H9 (cell line): ENCODE data around the gene KIAA2012. TPM values are rescaled to one million over a fixed set of nuclear protein-coding genes. Genes with fewer than 3 reads are reported as not detected.

Experiments used
- DNase-seq: peaks from one replicate; pipeline ENCODE4 v3.0.0-alpha.2; 2017
- H2AFZ ChIP-seq: one replicate; pipeline ENCODE4 v1.6.1; 2013; ENCODE audit warnings: mild to moderate bottlenecking, low read length, control low read depth, moderate library complexity
- H2AK5ac ChIP-seq: 2 replicates; pipeline ENCODE4 v1.6.1; 2013; ENCODE audit warnings: low read length, control low read depth, mixed read lengths; ENCODE audit not compliant: insufficient read length
- H2BK120ac ChIP-seq: one replicate; pipeline ENCODE4 v1.6.1; 2013; ENCODE audit warnings: low read depth, mild to moderate bottlenecking, low read length, control low read depth, inconsistent platforms; ENCODE audit not compliant: poor library complexity, severe bottlenecking
- H2BK12ac ChIP-seq: 2 replicates; pipeline ENCODE4 v1.6.1; 2013; ENCODE audit warnings: low read length, control low read depth, mixed read lengths, low read depth; ENCODE audit not compliant: insufficient read length
- H2BK15ac ChIP-seq: 2 replicates; pipeline ENCODE4 v1.6.1; 2013; ENCODE audit warnings: low read depth, low read length, control low read depth
- H2BK20ac ChIP-seq: one replicate; pipeline ENCODE4 v1.6.1; 2013; ENCODE audit warnings: low read depth, mild to moderate bottlenecking, low read length, control low read depth, inconsistent platforms; ENCODE audit not compliant: poor library complexity, severe bottlenecking
- H2BK5ac ChIP-seq: 2 replicates; pipeline ENCODE4 v1.6.1; 2013; ENCODE audit warnings: low read length, control low read depth, mixed read lengths; ENCODE audit not compliant: insufficient read length
- H3K14ac ChIP-seq: 2 replicates; pipeline ENCODE4 v1.6.1; 2013; ENCODE audit warnings: low read length, control low read depth; ENCODE audit not compliant: insufficient read depth
- H3K18ac ChIP-seq: 2 replicates; pipeline ENCODE4 v1.6.1; 2013; ENCODE audit warnings: low read depth, mild to moderate bottlenecking, mixed read lengths, low read length, control low read depth; ENCODE audit not compliant: insufficient read length
- H3K23ac ChIP-seq: 2 replicates; pipeline ENCODE4 v1.6.1; 2013; ENCODE audit warnings: low read length, control low read depth, mixed read lengths, low read depth; ENCODE audit not compliant: insufficient read length
- H3K23me2 ChIP-seq: 2 replicates; pipeline ENCODE4 v1.6.1; 2013; ENCODE audit warnings: low read depth, mild to moderate bottlenecking, mixed read lengths, low read length, control low read depth; ENCODE audit not compliant: insufficient read length, poor library complexity, severe bottlenecking
- H3K27ac ChIP-seq: 2 replicates; pipeline ENCODE4 v1.5.1; 2013; ENCODE audit warnings: low read length, control low read depth, mixed read lengths, low read depth; ENCODE audit not compliant: insufficient read length
- H3K27me3 ChIP-seq: 2 replicates; pipeline ENCODE4 v1.6.1; 2013; ENCODE audit warnings: low read length, control low read depth, inconsistent platforms; ENCODE audit not compliant: insufficient read depth
- H3K4ac ChIP-seq: 2 replicates; pipeline ENCODE4 v1.6.1; 2013; ENCODE audit warnings: low read depth, mild to moderate bottlenecking, control low read depth, inconsistent platforms, low read length, moderate library complexity
- H3K4me1 ChIP-seq: 2 replicates; pipeline ENCODE4 v1.6.1; 2013; ENCODE audit warnings: low read length, control low read depth, inconsistent platforms; ENCODE audit not compliant: insufficient read depth
- H3K4me2 ChIP-seq: 2 replicates; pipeline ENCODE4 v1.6.1; 2013; ENCODE audit warnings: low read length, control low read depth, mixed read lengths; ENCODE audit not compliant: insufficient read length, insufficient read depth
- H3K56ac ChIP-seq: 2 replicates; pipeline ENCODE4 v1.6.1; 2013; ENCODE audit warnings: low read depth, mild to moderate bottlenecking, mixed read lengths, low read length, control low read depth; ENCODE audit not compliant: insufficient read length
- H3K79me1 ChIP-seq: 2 replicates; pipeline ENCODE4 v1.6.1; 2013; ENCODE audit warnings: low read depth, mild to moderate bottlenecking, moderate library complexity, low read length, control low read depth, inconsistent platforms; ENCODE audit not compliant: insufficient read depth, poor library complexity, severe bottlenecking
- H3K79me2 ChIP-seq: 2 replicates; pipeline ENCODE4 v1.6.1; 2013; ENCODE audit warnings: low read length, control low read depth, inconsistent platforms; ENCODE audit not compliant: insufficient read depth
- H3K9ac ChIP-seq: 2 replicates; pipeline ENCODE4 v1.6.1; 2013; ENCODE audit warnings: low read length, control low read depth, mixed read lengths; ENCODE audit not compliant: insufficient read length; ENCODE audit errors: extremely low read depth
- H3K9me3 ChIP-seq: one replicate; pipeline ENCODE4 v1.6.1; 2013; ENCODE audit warnings: low read depth, low read length, inconsistent platforms; ENCODE audit not compliant: control insufficient read depth
- H3T11ph ChIP-seq: one replicate; pipeline ENCODE4 v1.6.1; 2013; ENCODE audit warnings: mild to moderate bottlenecking, low read length, control low read depth, inconsistent platforms
- H4K20me1 ChIP-seq: one replicate; pipeline ENCODE4 v1.6.1; 2013; ENCODE audit not compliant: control insufficient read depth, insufficient read length, insufficient read depth
- H4K5ac ChIP-seq: 2 replicates; pipeline ENCODE4 v1.6.1; 2013; ENCODE audit warnings: low read depth, mild to moderate bottlenecking, mixed read lengths, low read length, control low read depth; ENCODE audit not compliant: insufficient read length
- H4K8ac ChIP-seq: replicated peaks from 2 replicates; pipeline ENCODE4 v1.6.1; 2013; ENCODE audit warnings: low read length, control low read depth, mixed read lengths, low read depth; ENCODE audit not compliant: insufficient read length
- H4K91ac ChIP-seq: 2 replicates; pipeline ENCODE4 v1.6.1; 2013; ENCODE audit warnings: low read depth, mild to moderate bottlenecking, moderate library complexity, mixed read lengths, low read length, control low read depth; ENCODE audit not compliant: insufficient read length
- H3K27ac Mint-ChIP-seq, 3 experiments: 2 replicates in 2 of 3; 3 replicates in 1 of 3; pipeline ENCODE4 v1.8.0; 2020 to 2021; ENCODE audit warnings: mixed read lengths in 3 of 3, mild to moderate bottlenecking in 1 of 3, moderate library complexity in 1 of 3
- H3K27me3 Mint-ChIP-seq: 2 replicates; pipeline ENCODE4 v1.8.0; 2021; ENCODE audit warnings: low read depth, mild to moderate bottlenecking, moderate library complexity, mixed read lengths
- H3K36me3 Mint-ChIP-seq, 3 experiments: 2 replicates in 2 of 3; 3 replicates in 1 of 3; pipeline ENCODE4 v1.8.0; 2020 to 2021; ENCODE audit warnings: low read depth in 3 of 3, mixed read lengths in 3 of 3; ENCODE audit not compliant: insufficient read depth in 1 of 3
- H3K4me1 Mint-ChIP-seq, 2 experiments: 2 replicates each; pipeline ENCODE4 v1.8.0; 2020; ENCODE audit warnings: mixed read lengths in 2 of 2
- H3K4me3 Mint-ChIP-seq, 2 experiments: 2 replicates in 1 of 2; 3 replicates in 1 of 2; pipeline ENCODE4 v1.8.0; 2020 to 2021; ENCODE audit warnings: mild to moderate bottlenecking in 2 of 2, mixed read lengths in 2 of 2, moderate library complexity in 1 of 2
- H3K9me3 Mint-ChIP-seq, 2 experiments: 2 replicates in 1 of 2; 3 replicates in 1 of 2; pipeline ENCODE4 v1.8.0; 2020; ENCODE audit warnings: mild to moderate bottlenecking in 2 of 2, mixed read lengths in 2 of 2, moderate library complexity in 1 of 2
- WGBS: extraction: QIAGEN DNeasy Blood & Tissue Kit; methylation state at CpG from one replicate; pipeline ENCODE4 v1.1.7; 2013; ENCODE audit warnings: missing lambda C conversion rate, low lambda C conversion rate, mixed read lengths; ENCODE audit not compliant: insufficient read length; ENCODE audit errors: extremely low coverage; 5-methylcytosine and 5-hydroxymethylcytosine counted together
- total RNA-seq: library from RNA; stranded (reverse); gene quantifications from 2 replicates; pipeline ENCODE4 v1.2.1, GENCODE V29; 2021
- TF ChIP-seq, protein P1 (sequence below): fragments of 200-600 bp; sonication (generic); conservative IDR thresholded peaks from 3 replicates; pipeline ENCODE4 v1.8.0; 2021; ENCODE audit warnings: antibody characterized with exemption, mild to moderate bottlenecking

Gene KIAA2012
- total RNA-seq, 1 experiment from 2014 or later, result not detected

DNA sequence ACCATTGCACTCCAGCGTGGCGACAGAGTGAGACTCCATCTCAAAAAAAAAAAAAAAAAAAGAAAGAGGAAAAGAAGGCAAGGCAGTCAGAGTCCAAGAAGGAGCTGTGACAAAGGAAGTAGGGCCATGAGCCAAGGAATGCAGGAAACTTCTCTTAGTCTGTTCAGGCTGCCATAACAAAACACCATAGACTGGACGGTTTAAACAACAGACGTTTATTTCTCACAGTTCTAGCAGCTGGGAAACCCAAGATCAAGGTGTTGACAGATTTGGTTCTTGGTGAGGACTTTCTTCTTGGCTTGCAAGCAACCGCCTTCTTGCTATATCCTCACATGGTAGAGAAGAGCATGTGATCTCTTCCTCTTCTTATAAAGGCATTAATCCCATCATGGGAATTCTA is 178.4 kb downstream of the KIAA2012 start:
- no CpG with 5 or more reads among the region's 5 CpGs for WGBS
- H4K8ac ChIP-seq, result no peak overlapping the region
- peaks cover 16 to 18% of the 10 kb centered on the region in 2 experiments for H3K4me1 Mint-ChIP-seq
- H3K9me3 Mint-ChIP-seq, result no peaks in the 10 kb centered on the region; a peak in 3 of 5 replicates
- H3K79me2 ChIP-seq, result no peaks in the 10 kb centered on the region
- H4K5ac ChIP-seq, result no peak overlapping the region
- no peaks in the 10 kb centered on the region; the same call in 1 of the 2 replicates for H3K27me3 ChIP-seq
- H2BK12ac ChIP-seq, result no peak overlapping the region
- H3K4me3 Mint-ChIP-seq, result no peak overlapping the region
- H3T11ph ChIP-seq, result no peak overlapping the region
- H3K4ac ChIP-seq, result no peak overlapping the region
- no peak overlapping the region for H2AK5ac ChIP-seq
- H3K27ac Mint-ChIP-seq, result no peak overlapping the region
- no peak for DNase-seq
- no peak overlapping the region for H3K4me2 ChIP-seq
- no peaks in the 10 kb centered on the region for H3K9me3 ChIP-seq
- no peak overlapping the region for H2BK20ac ChIP-seq
- H2BK120ac ChIP-seq, result no peak overlapping the region
- no peak overlapping the region for H3K56ac ChIP-seq
- peaks cover 3% of the 10 kb centered on the region; the same call in 1 of the 2 replicates for H3K4me1 ChIP-seq
- no peaks in the 10 kb centered on the region for H4K20me1 ChIP-seq
- H3K27me3 Mint-ChIP-seq, result peaks cover 2% of the 10 kb centered on the region
- H2BK15ac ChIP-seq, result no peak overlapping the region
- no peak overlapping the region for H2BK5ac ChIP-seq
- no peak overlapping the region for H3K18ac ChIP-seq
- H3K36me3 Mint-ChIP-seq, result peaks cover 0 to 5% (median 0%) of the 10 kb centered on the region in 3 experiments; a peak in 2 of 7 replicates
- H3K27ac ChIP-seq, result no peak overlapping the region
- H3K79me1 ChIP-seq, result no peaks in the 10 kb centered on the region
- H3K23ac ChIP-seq, result no peak overlapping the region
- TF ChIP-seq, protein P1, sequence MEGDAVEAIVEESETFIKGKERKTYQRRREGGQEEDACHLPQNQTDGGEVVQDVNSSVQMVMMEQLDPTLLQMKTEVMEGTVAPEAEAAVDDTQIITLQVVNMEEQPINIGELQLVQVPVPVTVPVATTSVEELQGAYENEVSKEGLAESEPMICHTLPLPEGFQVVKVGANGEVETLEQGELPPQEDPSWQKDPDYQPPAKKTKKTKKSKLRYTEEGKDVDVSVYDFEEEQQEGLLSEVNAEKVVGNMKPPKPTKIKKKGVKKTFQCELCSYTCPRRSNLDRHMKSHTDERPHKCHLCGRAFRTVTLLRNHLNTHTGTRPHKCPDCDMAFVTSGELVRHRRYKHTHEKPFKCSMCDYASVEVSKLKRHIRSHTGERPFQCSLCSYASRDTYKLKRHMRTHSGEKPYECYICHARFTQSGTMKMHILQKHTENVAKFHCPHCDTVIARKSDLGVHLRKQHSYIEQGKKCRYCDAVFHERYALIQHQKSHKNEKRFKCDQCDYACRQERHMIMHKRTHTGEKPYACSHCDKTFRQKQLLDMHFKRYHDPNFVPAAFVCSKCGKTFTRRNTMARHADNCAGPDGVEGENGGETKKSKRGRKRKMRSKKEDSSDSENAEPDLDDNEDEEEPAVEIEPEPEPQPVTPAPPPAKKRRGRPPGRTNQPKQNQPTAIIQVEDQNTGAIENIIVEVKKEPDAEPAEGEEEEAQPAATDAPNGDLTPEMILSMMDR, result no peak
- no peaks in the 10 kb centered on the region for H3K23me2 ChIP-seq
- no peak overlapping the region for H3K9ac ChIP-seq
- no peak overlapping the region for H4K91ac ChIP-seq
- no peak overlapping the region for H3K14ac ChIP-seq
- H2AFZ ChIP-seq, result no peak overlapping the region

Other genes starting within 250 kb of the KIAA2012 start
- gene FZD7, start 39.4 kb upstream of the KIAA2012 start, total RNA-seq, result 302 and 309 TPM in 2 replicates
- gene SUMO1, start 165.3 kb downstream of the KIAA2012 start, total RNA-seq, result 202 and 206 TPM in 2 replicates
- gene NOP58, start 192.5 kb downstream of the KIAA2012 start, total RNA-seq, result 164 and 168 TPM in 2 replicates